ENCODE results near the gene TBX2. TPM values are rescaled to one million over a fixed set of nuclear protein-coding genes. Genes with fewer than 3 reads are reported as not detected.

The TBX2 gene
- total and polyA plus RNA-seq, 2 of the 13 experiments (the other 11 are each of a cell fraction or from before 2014, with no cell fraction given): 2.8 to 15.3 TPM

DNA sequence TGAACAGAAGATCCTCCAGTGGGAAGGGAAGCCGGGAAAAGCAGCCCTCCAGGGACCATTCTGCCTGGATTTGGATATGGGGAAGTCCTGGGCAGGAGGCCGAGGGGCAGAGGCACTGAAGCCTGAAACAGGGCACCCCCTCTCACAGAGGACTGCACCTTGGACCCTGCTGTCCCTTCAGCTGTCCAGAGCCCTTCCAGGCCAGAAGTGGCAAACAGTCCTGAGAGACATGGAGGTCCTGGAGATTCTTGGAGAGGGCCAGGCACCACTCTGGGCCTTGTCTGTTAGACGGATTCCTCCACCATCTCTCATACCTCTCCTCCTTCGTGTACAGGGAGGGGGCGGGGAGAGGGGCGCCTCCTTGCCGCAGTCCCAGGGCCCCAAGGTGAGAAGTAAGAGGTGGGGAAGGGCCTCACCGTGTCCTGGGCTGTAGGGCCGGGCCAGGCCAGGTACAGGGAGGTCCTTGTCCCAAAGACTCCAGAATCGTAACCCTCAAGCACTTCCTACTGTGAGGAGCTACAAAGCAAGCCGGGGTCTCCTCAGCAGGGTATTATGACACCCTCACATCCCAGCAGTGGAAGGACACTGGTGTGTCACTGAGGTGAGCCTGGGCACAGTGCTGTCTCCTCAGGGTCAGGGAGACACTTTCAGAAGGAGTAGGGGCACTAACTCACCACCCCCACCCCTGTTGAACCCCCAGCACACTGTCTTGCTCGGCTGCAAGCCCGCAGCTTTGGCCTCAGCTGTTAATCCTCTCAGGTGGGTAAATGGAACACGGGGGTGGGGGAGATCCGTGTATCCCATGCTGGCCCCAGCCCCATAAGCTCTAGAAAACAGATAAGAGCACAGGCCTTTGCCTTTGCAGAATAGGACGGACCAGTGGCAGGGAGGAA lies 16.6 kb upstream of the TBX2 start (continued):
- TF ChIP-seq, protein P1, sequence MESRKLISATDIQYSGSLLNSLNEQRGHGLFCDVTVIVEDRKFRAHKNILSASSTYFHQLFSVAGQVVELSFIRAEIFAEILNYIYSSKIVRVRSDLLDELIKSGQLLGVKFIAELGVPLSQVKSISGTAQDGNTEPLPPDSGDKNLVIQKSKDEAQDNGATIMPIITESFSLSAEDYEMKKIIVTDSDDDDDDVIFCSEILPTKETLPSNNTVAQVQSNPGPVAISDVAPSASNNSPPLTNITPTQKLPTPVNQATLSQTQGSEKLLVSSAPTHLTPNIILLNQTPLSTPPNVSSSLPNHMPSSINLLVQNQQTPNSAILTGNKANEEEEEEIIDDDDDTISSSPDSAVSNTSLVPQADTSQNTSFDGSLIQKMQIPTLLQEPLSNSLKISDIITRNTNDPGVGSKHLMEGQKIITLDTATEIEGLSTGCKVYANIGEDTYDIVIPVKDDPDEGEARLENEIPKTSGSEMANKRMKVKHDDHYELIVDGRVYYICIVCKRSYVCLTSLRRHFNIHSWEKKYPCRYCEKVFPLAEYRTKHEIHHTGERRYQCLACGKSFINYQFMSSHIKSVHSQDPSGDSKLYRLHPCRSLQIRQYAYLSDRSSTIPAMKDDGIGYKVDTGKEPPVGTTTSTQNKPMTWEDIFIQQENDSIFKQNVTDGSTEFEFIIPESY (CRISPR knock-in tag; IDR thresholded peaks at IDR 0.05): no peak
- TF ChIP-seq ESRRA (CRISPR knock-in tag; IDR thresholded peaks at IDR 0.05; ENCODE audit: low read depth): no peak
- TF ChIP-seq, protein P2, sequence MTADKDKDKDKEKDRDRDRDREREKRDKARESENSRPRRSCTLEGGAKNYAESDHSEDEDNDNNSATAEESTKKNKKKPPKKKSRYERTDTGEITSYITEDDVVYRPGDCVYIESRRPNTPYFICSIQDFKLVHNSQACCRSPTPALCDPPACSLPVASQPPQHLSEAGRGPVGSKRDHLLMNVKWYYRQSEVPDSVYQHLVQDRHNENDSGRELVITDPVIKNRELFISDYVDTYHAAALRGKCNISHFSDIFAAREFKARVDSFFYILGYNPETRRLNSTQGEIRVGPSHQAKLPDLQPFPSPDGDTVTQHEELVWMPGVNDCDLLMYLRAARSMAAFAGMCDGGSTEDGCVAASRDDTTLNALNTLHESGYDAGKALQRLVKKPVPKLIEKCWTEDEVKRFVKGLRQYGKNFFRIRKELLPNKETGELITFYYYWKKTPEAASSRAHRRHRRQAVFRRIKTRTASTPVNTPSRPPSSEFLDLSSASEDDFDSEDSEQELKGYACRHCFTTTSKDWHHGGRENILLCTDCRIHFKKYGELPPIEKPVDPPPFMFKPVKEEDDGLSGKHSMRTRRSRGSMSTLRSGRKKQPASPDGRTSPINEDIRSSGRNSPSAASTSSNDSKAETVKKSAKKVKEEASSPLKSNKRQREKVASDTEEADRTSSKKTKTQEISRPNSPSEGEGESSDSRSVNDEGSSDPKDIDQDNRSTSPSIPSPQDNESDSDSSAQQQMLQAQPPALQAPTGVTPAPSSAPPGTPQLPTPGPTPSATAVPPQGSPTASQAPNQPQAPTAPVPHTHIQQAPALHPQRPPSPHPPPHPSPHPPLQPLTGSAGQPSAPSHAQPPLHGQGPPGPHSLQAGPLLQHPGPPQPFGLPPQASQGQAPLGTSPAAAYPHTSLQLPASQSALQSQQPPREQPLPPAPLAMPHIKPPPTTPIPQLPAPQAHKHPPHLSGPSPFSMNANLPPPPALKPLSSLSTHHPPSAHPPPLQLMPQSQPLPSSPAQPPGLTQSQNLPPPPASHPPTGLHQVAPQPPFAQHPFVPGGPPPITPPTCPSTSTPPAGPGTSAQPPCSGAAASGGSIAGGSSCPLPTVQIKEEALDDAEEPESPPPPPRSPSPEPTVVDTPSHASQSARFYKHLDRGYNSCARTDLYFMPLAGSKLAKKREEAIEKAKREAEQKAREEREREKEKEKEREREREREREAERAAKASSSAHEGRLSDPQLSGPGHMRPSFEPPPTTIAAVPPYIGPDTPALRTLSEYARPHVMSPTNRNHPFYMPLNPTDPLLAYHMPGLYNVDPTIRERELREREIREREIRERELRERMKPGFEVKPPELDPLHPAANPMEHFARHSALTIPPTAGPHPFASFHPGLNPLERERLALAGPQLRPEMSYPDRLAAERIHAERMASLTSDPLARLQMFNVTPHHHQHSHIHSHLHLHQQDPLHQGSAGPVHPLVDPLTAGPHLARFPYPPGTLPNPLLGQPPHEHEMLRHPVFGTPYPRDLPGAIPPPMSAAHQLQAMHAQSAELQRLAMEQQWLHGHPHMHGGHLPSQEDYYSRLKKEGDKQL (CRISPR knock-in tag; IDR thresholded peaks at IDR 0.05; ENCODE audit: low read depth): no peak
- TF ChIP-seq SIN3A (IDR thresholded peaks at IDR 0.05; ENCODE audit: borderline replicate concordance, low read depth, low read length): no peak
- no peak for TF ChIP-seq ZNF556 (CRISPR knock-in tag; IDR thresholded peaks at IDR 0.05; ENCODE audit: borderline replicate concordance)
- TF ChIP-seq HES4 (CRISPR knock-in tag; IDR thresholded peaks at IDR 0.05; ENCODE audit: borderline replicate concordance): peak; percentile 8; the same call in 1 of the 2 replicates
- no peak for TF ChIP-seq IKZF4 (CRISPR knock-in tag; IDR thresholded peaks at IDR 0.05; ENCODE audit: borderline replicate concordance, low read depth, not compliant biosample characterization)
- no peak for TF ChIP-seq ZIK1 (CRISPR knock-in tag; IDR thresholded peaks at IDR 0.05; ENCODE audit: borderline replicate concordance, low read depth)
- TF ChIP-seq, protein P3, sequence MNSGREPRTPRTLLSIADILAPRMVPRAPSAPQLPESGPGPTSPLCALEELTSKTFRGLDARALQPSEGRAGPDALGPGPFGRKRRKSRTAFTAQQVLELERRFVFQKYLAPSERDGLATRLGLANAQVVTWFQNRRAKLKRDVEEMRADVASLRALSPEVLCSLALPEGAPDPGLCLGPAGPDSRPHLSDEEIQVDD (CRISPR knock-in tag; IDR thresholded peaks at IDR 0.05; ENCODE audit: borderline replicate concordance): no peak
- TF ChIP-seq ZNF589 (CRISPR knock-in tag; conservative IDR thresholded peaks at IDR 0.05): no peak
- TF ChIP-seq ZNF124 (CRISPR knock-in tag; IDR thresholded peaks at IDR 0.05): no peak
- TF ChIP-seq ZSCAN22 (CRISPR knock-in tag; IDR thresholded peaks at IDR 0.05): no peak
- TF ChIP-seq NCOA2 (CRISPR knock-in tag; IDR thresholded peaks at IDR 0.05): no peak
- TF ChIP-seq SRY (CRISPR knock-in tag; IDR thresholded peaks at IDR 0.05): no peak
- no peak for TF ChIP-seq ZNF83 (CRISPR knock-in tag; IDR thresholded peaks at IDR 0.05; ENCODE audit: borderline replicate concordance)
- no peak for TF ChIP-seq ARID2 (CRISPR knock-in tag; IDR thresholded peaks at IDR 0.05; ENCODE audit: borderline replicate concordance)
- TF ChIP-seq AHR (CRISPR knock-in tag; IDR thresholded peaks at IDR 0.05): no peak
- TF ChIP-seq HMG20B (CRISPR knock-in tag; conservative IDR thresholded peaks at IDR 0.05): no peak
- peak; percentile 18; the same call in 1 of the 2 replicates for TF ChIP-seq HNF4G (IDR thresholded peaks at IDR 0.05; ENCODE audit: borderline replicate concordance, low read depth, low read length)
- TF ChIP-seq HNF4G (CRISPR knock-in tag; IDR thresholded peaks at IDR 0.05; ENCODE audit: borderline replicate concordance, low read depth): no peak
- TF ChIP-seq RXRB (CRISPR knock-in tag; IDR thresholded peaks at IDR 0.05; ENCODE audit: borderline replicate concordance): no peak
- TF ChIP-seq TAF15 (IDR thresholded peaks at IDR 0.05; ENCODE audit: low read depth, low read length, poor library complexity, severe bottlenecking): no peak
